HG03575 (cell line): ENCODE measurements around the gene ZNF804B.

Experiments
- ATAC-seq: cut with Tn5 transposase; IDR thresholded peaks from one replicate; pipeline ENCODE4 v1.9.1; 2021; ENCODE audit not compliant: unreplicated experiment, insufficient number of reproducible peaks, low FRiP score; ENCODE audit errors: extremely low read depth

Gene ZNF804B

GRCh38 chr7:89053130-89053529 is 293.6 kb downstream of the ZNF804B start:
- ATAC-seq, result no peak

- no peak for ATAC-seq
Observed at GRCh38 chr7:89054361-89054760, 294.9 kb downstream of the ZNF804B start.

DNA sequence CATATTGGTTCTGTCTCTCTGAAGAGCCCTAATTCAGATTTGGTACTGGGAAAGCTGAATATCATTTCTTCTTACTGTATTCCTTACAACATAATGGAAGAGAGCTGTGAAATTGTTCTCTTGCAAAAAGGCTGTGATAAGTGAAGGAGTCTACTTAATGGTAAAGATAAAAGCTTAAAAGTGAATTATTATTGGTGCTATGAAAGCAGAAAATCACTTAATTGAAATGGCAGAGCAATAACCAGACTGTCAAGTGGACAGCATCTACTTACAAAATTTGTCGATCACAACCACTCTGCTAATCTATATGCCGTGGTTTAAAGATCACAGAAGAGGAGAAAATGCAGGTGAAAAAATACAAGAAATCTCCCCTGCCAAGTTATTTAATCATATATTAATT is 300.7 kb downstream of the ZNF804B start:
- no peak for ATAC-seq

- ATAC-seq, result no peak
Observed at GRCh38 chr7:89064831-89065230, 305.3 kb downstream of the ZNF804B start.

DNA sequence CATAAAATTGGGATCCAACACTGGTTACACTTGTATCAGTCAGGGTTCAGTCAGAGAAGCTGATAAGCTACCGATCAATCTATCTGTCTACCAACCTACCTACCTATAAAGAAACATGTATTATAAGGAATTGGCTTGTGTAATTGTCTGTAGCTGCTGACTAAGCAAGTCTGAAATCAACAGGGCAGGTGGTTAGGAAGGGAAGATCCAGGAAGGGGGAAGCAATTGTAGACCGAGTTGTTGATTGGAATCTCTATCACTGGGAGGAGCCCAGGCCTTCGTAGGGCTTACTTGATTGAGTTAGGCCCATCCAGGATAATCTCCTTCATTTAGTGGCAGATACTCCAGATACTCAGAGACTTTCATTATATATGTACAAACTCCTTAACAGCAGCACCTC is 307.5 kb downstream of the ZNF804B start:
- ATAC-seq, result no peak

- ATAC-seq, result no peak
Observed at GRCh38 chr7:89072081-89072480, 312.6 kb downstream of the ZNF804B start.

- ATAC-seq, result no peak
Observed at GRCh38 chr7:89073776-89074175, 314.3 kb downstream of the ZNF804B start.

- no peak for ATAC-seq
Observed at GRCh38 chr7:89077992-89078391, 318.5 kb downstream of the ZNF804B start.

DNA sequence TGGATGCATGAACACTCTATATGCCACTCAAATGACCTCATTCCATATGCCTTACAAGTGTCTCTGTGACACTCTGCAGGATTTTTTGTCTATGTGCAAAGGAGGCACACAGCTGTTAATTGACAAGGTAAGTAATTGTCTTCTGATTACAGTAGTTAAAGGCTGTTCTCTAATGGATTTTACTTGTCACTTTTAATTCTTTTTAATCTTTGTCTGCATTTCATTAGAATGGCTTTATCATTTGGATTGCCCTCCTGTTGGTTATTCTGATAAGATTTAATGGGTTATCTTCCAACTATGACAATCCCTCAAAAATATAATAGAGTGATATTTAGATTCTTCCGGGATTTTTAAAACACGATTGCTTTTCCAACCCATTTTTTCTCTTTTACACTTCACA is 326.1 kb downstream of the ZNF804B start:
- no peak for ATAC-seq

GRCh38 chr7:89091550-89091949 is 332.1 kb downstream of the ZNF804B start:
- ATAC-seq, result no peak

DNA sequence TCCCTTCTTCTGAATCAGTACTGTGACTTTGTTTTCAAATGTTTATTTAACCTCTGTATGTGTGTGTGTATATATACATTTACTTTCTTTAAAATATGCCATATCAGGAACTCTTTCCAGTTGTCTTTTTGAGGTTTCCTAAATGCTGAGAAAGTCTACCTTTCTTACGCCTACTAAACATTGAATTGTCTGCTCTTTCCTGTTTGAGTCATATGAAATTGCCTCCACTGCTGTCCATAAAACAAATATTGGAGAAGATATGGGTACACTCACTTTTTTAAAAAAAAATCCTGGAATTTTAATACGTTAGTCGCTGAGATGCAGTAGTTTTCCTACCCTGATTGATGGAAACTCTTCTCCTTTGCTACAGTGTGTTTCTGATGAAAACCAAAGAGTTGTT is 334.8 kb downstream of the ZNF804B start:
- ATAC-seq, result no peak

GRCh38 chr7:89103564-89103963 is 344.1 kb downstream of the ZNF804B start:
- no peak for ATAC-seq

- ATAC-seq, result no peak
Observed at GRCh38 chr7:89104748-89105685, 345.5 kb downstream of the ZNF804B start.

GRCh38 chr7:89123871-89124270 is 364.4 kb downstream of the ZNF804B start:
- ATAC-seq, result no peak

DNA sequence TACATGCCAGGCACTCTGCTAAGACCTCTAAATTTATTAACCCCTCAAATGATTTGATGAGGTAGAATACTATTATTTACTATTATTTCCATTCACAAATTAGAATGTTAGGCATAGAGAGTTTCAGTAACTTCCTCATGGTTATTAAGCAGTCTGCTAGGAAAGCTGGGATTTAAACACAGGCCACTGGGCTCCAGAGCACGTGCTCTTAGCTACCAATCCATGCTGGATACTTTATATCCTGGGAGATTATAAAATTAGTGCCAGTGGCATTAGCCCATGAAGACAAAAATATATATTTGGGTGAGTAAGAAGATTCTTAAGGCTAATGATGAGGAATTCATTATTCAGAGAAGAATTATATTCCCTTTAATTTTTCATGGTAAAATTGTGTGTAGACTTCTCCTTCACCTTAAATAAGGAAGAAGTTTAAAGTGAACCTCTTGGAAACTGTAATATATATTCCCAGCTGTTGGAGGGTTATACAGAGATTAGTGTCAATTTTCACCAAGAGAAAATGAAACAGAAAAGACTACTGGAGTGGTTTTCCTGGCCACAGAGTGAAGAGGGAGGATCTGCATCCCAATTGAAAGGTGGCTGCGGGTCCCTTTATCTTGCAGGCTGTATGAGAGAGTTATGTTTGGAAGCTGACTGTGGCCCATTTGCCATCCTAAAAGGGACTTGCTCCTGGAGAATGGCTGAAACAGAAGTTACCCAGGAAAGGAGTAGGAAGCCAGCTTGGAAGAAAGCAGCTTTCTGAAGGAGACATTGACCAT is 370.3 kb downstream of the ZNF804B start:
- no peak for ATAC-seq

DNA sequence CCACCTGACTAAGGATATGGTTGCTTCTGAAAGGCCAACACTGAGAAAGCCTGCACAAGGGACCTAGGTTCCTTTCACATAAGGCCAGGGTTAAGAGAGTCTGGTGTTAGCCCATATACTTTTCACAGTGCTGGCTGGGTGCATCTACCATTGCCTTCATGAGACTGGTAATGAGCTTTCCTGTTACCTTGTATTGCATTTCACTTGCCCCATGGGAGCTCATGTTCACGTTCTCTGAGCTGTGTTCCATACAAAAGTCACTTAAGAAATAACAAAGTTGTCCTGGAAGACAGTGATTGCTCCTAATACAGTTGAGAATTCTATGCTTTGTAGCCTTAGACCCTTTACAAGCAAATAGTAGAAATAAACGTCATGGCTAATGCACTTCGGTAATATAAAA is 373.9 kb downstream of the ZNF804B start:
- no peak for ATAC-seq

DNA sequence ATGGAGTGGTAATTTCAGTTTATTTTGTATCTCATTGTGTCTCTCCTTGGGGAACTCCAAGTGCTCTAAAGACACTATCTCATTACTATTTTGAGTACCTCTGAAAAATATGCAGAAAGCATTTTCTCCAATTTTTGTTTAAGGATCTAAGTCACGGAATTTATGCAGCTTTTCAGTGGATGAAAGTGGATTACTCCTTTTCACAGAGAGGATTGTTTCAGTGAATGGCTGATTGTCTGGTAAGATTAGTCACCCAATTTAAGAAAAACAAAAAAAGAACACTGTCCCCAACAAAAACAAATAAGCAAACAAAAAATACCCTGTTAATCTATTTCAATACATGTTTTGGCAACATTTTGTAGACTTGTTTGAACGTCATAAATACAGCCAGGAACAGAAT is 374.3 kb downstream of the ZNF804B start:
- ATAC-seq, result no peak

- ATAC-seq, result no peak
Observed at GRCh38 chr7:89145801-89146200, 386.3 kb downstream of the ZNF804B start.

- ATAC-seq, result no peak
Observed at GRCh38 chr7:89160107-89160506, 400.6 kb downstream of the ZNF804B start.

DNA sequence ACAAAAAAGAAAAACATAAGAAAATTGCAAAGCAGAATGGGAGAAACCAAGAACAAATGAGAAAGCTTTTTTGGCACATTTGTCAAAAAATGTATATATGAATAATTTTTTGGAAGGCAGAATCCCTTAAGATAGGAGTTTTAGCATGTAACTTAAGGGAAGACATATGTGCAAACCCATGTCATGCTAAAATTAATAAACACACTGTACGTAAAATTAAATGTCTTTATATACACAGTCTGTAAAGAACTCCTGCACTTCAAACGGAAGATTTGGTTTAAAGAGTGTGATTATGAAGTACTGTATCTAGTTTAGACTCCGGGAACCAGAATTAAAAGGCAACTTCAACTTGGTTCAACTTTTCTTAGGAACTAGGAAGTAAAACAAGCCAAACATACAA is 405.9 kb downstream of the ZNF804B start:
- ATAC-seq, result no peak
